ENCODE data around the gene PLD1. TPM values are rescaled to one million over a fixed set of nuclear protein-coding genes. Genes with fewer than 3 reads are reported as not detected.

PLD1 gene
- total and polyA plus RNA-seq, 10 of the 15 experiments (the other 5 are each of a cell fraction or from before 2014, with no cell fraction given) = 2.9 to 108 (median 3.6) TPM

GRCh38 chr3:171553086-171553485 lies 257.2 kb downstream of the PLD1 start:
- H2AFZ ChIP-seq (ENCODE audit: control insufficient read depth, low read depth, low read length) = no peak overlapping the region
- FAIRE-seq = no peak

GRCh38 chr3:171552531-171552930 lies 257.8 kb downstream of the PLD1 start:
- WGBS (ENCODE audit: insufficient coverage, insufficient replicate concordance, low lambda C conversion rate, missing lambda C conversion rate) = 93% methylated on average over 1 of the region's 1 CpG
- TF ChIP-seq NFYA (IDR thresholded peaks at IDR 0.05; ENCODE audit: borderline replicate concordance, low read depth, low read length) (no peak), E4F1 (IDR thresholded peaks at IDR 0.05; ENCODE audit: borderline replicate concordance, partially characterized antibody) (no peak), RUNX3 (IDR thresholded peaks at IDR 0.05; ENCODE audit: low read length) (no peak), NBN (IDR thresholded peaks at IDR 0.05) (no peak), HDAC6 (IDR thresholded peaks at IDR 0.05; ENCODE audit: unreplicated experiment) (no peak), CEBPB (IDR thresholded peaks at IDR 0.05; ENCODE audit: borderline replicate concordance in 1 of 2, low read depth in 2 of 2, low read length in 2 of 2) (no peak)
- no peaks in the 10 kb centered on the region for H3K9me3 ChIP-seq (replicated peaks; ENCODE audit: control insufficient read depth, insufficient read depth, low read length)
- H2AFZ ChIP-seq (ENCODE audit: control insufficient read depth, low read depth, low read length) = no peak overlapping the region
- H3K79me2 ChIP-seq (ENCODE audit: control insufficient read depth, insufficient read depth, low read length) = no peaks in the 10 kb centered on the region
- ChIA-PET POLR2A (no interaction called here), RAD21 (ENCODE audit: unreplicated experiment) (interaction anchor here (0.6 kb wide), 1 partner anchor 42 kb away, joined by 3 read pairs; no protein-coding TSS in a partner anchor), CTCF (no interaction called here), SMC1A (ENCODE audit: uncharacterized antibody, unreplicated experiment) (no interaction called here)
- intact Hi-C loops (cut with micrococcal nuclease; ENCODE audit: unreplicated experiment) (no loop called here), in situ Hi-C loops (cut with MboI) (no loop called here)
- DNase-seq (ENCODE audit: low read depth, low spot score) (no peak), FAIRE-seq (no peak), ATAC-seq (no peak)
- H3K4me3 ChIP-seq = no peak overlapping the region
- BruUV-seq (replicated peaks) = no TSS peak
- no peaks in the 10 kb centered on the region for H3K27me3 ChIP-seq (replicated peaks in 1 of 2; ENCODE audit: control insufficient read depth in 2 of 2, insufficient read depth in 2 of 2, low read length in 1 of 2)
- H3K4me1 ChIP-seq (ENCODE audit: control insufficient read depth, insufficient read depth, low read length) = peaks cover 7% of the 10 kb centered on the region; the same call in 1 of the 2 replicates
- no peak overlapping the region for H3K4me2 ChIP-seq (ENCODE audit: control insufficient read depth, insufficient read depth)
- H3K9ac ChIP-seq (ENCODE audit: control insufficient read depth, insufficient read depth, low read length) = no peak overlapping the region
- H3K27ac ChIP-seq (ENCODE audit: control insufficient read depth, insufficient read depth) = no peak overlapping the region
- H3K36me3 ChIP-seq (ENCODE audit: control insufficient read depth in 2 of 2, insufficient read depth in 2 of 2, low read length in 1 of 2) = no peaks in the 10 kb centered on the region
- no peaks in the 10 kb centered on the region for H4K20me1 ChIP-seq (ENCODE audit: control insufficient read depth, insufficient read depth)

More at GRCh38 chr3:171553086-171553485, 257.2 kb downstream of the PLD1 start:
- in situ Hi-C loops (cut with MboI) = no loop called here
- Histone ChIP-seq H3K4me2 (ENCODE audit: control insufficient read depth, insufficient read depth) (no peak overlapping the region), H3K27me3 (replicated peaks in 1 of 2; ENCODE audit: control insufficient read depth in 2 of 2, insufficient read depth in 2 of 2, low read length in 1 of 2) (no peaks in the 10 kb centered on the region), H3K36me3 (ENCODE audit: control insufficient read depth in 2 of 2, insufficient read depth in 2 of 2, low read length in 1 of 2) (no peaks in the 10 kb centered on the region), H3K27ac (ENCODE audit: control insufficient read depth, insufficient read depth) (no peak overlapping the region), H3K4me1 (ENCODE audit: control insufficient read depth, insufficient read depth, low read length) (peaks cover 7% of the 10 kb centered on the region; the same call in 1 of the 2 replicates), H4K20me1 (ENCODE audit: control insufficient read depth, insufficient read depth) (no peaks in the 10 kb centered on the region), H3K4me3 (no peak overlapping the region), H3K79me2 (ENCODE audit: control insufficient read depth, insufficient read depth, low read length) (no peaks in the 10 kb centered on the region), H3K9ac (ENCODE audit: control insufficient read depth, insufficient read depth, low read length) (no peak overlapping the region), H3K9me3 (replicated peaks; ENCODE audit: control insufficient read depth, insufficient read depth, low read length) (no peaks in the 10 kb centered on the region)
- 45% methylated on average over 2 of the region's 2 CpGs for WGBS (ENCODE audit: insufficient coverage, insufficient replicate concordance, low lambda C conversion rate, missing lambda C conversion rate)
- ChIA-PET SMC1A (ENCODE audit: uncharacterized antibody, unreplicated experiment) (no interaction called here), CTCF (no interaction called here), RAD21 (ENCODE audit: unreplicated experiment) (no interaction called here), POLR2A (no interaction called here)
- intact Hi-C loops (cut with micrococcal nuclease; ENCODE audit: unreplicated experiment) = no loop called here
- no peak for ATAC-seq
- TF ChIP-seq BMI1 (IDR thresholded peaks at IDR 0.05; ENCODE audit: borderline replicate concordance) (no peak), FOS (IDR thresholded peaks at IDR 0.05; ENCODE audit: borderline replicate concordance, extremely low read depth, insufficient read length) (no peak), TAF1 (IDR thresholded peaks at IDR 0.05; ENCODE audit: borderline replicate concordance, low read depth, low read length) (no peak), ZNF207 (IDR thresholded peaks at IDR 0.05; ENCODE audit: borderline replicate concordance) (no peak), SP1 (IDR thresholded peaks at IDR 0.05; ENCODE audit: low read depth, low read length) (no peak), ZNF384 (IDR thresholded peaks at IDR 0.05; ENCODE audit: borderline replicate concordance, low read depth, low read length) (no peak), STAT1 (conservative IDR thresholded peaks at IDR 0.05) (no peak)
- no TSS peak for BruUV-seq (replicated peaks)
- no peak for DNase-seq (ENCODE audit: low read depth, low spot score)

Measured in GM12878 (cell line).